HG03354 (cell line): ENCODE results near the gene C12orf56.
"Not testable (repeated sequence)": the region's sequence is repeated elsewhere in the genome, so short reads cannot be mapped to it uniquely, and the experiment has no call there.

ENCODE experiments used
- ATAC-seq: cut with Tn5 transposase; IDR thresholded peaks from one replicate; pipeline ENCODE4 v1.9.1; 2021; ENCODE audit warnings: mild to moderate bottlenecking; ENCODE audit not compliant: unreplicated experiment, poor library complexity, severe bottlenecking

C12orf56 gene

DNA sequence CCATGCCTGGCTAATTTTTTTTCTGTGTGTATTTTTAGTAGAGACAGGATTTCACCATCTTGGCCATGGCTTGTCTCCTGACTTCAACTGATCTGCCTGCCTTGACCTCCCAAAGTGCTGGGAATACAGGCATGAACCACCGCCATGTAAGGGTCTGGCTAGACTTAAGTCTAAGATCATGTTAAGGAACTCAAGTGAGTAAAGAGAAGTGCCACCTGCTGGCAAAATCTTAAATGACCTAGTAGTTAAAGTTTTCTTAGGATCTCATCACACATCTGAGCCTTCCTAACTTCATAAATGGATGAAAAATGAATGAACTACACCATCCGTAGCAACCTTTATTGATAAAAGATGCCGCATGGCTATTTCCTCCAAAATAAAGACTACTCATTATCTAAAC lies 1.7 kb upstream of the C12orf56 start:
- no peak for ATAC-seq

DNA sequence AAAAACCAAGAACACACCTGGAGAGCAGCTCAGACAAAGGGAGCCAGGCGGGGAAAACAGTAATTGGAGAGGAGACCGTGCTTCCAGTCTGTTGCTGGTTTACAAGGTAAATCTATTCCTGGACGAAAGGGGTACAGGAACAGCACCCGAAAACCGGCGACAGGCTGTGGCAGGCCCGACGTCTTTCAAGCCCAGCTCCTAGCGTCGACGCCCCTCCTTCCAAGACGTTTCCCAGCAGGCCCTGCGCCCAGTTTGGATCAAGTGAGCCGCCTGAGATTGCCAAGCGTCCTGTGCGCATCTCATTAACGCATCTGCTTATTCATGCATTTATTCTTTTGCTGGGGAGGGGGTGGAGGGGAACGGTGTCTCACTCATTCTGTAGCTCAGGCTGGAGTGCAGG lies 1.4 kb downstream of the C12orf56 start:
- ATAC-seq: no peak

DNA sequence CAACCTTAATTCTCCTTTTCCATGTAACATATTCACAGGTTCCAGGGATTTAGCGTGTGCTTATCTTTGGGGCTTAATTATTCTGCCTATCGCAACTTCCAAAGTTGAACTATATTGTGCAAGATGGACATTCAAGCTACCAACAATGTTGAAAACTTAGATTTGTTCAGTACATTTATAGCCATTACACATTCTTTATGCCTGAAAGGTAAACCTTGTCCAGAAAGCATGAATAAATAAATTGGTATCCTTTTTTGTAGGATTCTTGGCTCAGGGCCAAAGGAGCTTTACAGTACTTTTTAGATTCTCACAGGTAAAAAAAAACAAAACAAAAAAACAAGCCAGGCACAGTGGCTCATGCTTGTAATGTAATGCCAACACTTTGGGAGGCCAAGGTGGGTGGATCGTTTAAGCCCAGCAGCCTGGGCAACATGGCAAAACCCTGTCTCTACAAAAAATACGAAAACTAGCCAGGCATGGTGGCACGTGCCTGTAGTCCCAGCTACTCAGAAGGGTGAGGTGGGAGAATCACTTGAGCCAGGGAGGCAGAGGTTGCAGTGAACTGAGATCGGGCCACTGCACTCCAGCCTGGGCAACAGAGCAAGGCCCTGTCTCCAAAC lies 3.3 kb downstream of the C12orf56 start:
- no peak for ATAC-seq

GRCh38 chr12:64385468-64385867 lies 5.1 kb downstream of the C12orf56 start:
- no peak for ATAC-seq

DNA sequence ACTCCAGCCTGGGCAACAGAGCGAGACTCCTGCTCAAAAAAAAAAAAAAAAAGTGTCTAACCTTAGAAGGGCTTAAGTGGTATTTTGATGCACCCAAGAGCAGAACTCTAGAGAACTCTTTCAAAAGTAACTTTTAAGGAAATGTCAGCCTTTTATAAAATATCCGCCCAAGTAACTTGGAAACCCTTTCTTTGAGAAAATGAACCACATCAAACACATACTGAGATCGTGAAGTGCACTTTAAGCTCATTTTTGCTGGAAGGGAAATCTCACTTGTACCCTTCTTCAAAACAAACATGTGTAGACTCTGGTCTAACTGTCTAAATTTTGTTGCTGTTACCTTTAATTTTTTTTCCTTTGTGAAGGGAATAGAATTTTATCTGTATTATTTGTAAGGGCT lies 5.5 kb downstream of the C12orf56 start:
- no peak for ATAC-seq

DNA sequence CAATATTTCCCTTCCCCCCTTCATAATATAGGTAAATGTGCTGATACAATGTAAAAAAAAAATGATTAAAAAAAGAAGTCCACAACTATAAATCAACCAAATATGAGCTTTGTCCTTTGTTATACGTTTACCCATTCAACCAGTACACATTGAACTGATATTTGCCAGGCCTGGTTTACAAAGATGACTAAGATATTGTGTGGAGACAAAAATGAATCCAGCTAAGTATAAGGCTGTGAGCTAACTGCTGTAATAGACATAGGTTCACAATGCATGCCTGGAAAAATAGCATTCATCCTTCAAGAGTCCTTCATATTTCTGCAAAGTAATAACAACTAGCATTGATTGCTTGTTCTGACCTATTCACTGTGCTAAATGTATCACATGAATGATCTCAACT lies 6.9 kb downstream of the C12orf56 start:
- ATAC-seq: no peak

DNA sequence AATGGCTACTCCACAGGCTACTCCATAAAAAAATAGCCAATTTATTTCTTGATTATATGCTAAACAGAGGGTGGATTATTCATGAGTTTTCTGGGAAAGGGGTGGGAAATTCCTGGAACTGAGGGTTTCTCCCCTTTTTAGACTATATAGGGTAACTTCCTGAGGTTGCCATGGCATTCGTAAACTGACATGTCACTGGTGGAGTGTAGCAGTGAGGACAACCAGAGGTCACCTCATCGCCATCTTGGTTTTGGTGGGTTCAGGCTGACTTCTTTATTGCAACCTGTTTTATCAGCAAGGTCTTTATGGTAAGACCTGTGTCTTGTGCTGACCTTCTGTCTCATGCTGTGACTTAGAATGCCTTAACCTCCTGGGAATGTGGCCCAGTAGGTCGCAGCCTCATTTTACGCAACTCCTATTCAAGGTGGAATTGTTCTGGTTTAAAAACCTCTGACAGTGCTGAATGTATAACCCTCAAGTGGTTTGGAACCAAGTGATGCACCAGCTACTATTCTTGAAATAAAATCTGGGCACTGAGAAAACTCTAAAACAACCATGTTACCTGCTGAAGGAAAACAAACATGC lies 27.7 kb downstream of the C12orf56 start:
- no peak for ATAC-seq

DNA sequence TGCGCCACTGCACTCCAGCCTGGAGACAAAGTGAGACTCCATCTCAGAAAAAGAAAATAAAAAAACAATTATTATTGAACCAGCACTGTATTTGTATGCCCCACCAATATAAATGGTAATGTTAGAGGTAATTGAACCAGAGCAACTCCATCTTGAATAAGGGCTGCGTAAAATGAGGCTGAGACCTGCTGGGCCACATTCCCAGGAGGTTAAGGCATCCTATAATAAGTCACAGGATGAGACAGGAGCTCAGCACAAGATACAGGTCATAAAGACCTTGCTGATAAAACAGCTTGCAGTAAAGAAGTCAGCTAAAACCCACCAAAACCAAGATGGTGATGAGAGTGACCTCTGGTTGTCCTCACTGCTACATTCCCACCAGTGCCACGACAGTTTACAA lies 29.4 kb downstream of the C12orf56 start:
- not testable (repeated sequence) for ATAC-seq

DNA sequence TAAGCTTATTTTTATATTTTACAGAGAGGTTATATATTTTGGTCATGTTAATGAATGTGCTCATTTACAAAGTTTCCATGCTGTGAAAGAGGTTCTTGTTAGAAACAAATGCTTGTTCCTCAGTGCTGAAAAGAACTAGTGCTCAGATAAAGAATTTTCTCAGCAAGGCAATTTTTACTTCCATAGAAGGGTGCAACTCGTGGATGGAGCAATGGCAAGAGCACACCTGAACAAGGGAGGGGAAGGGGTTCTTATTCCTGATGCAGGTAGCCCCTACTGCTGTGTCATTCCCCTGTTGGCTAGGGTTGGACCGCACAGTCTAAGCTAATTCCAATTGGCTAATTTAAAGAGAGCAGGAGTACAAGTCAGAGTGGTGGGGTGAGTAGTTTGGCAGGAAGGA lies 34.3 kb downstream of the C12orf56 start:
- ATAC-seq: not testable (repeated sequence)

- ATAC-seq: no peak
Measured at GRCh38 chr12:64352181-64352580, 38.4 kb downstream of the C12orf56 start.

DNA sequence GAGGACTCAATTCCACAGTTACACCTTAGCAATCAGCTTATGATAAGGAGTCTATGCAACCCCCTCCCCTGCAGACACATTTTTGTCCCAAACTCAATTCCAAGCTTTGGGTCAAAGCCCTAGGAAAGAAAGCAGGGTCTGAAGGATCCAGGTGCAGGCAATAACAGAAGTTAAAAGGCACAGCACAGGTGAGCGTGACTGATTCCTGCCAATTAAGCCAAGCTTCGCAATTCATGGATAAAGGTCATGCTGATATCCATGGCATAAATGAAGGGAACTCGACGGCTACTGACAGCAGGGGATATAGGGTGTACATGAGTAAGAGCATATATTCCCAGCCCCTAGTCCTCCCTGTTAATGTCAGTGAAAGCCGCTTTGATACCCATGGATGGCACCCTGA lies 39.3 kb downstream of the C12orf56 start:
- no peak for ATAC-seq

DNA sequence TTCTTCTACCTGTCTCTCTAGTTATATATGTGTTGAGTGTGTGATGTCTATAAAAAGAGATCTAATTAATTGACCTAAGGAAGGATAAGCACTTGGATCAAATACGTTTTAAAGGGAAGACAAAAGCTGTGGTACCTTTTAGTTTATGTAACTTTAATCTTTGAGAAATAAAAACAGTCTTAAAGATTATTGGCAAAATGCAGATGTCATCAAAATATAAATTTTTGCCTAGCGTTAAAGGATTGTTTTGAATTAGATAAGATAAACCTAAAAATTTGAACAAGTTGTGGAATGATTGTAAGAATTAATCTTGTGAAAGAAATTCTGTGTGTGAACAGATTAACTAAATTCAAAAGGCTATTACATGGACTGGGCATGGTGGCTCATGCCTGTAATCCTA lies 42.9 kb downstream of the C12orf56 start:
- no peak for ATAC-seq

- not testable (repeated sequence) for ATAC-seq
Measured at GRCh38 chr12:64344631-64345030, 45.9 kb downstream of the C12orf56 start.

DNA sequence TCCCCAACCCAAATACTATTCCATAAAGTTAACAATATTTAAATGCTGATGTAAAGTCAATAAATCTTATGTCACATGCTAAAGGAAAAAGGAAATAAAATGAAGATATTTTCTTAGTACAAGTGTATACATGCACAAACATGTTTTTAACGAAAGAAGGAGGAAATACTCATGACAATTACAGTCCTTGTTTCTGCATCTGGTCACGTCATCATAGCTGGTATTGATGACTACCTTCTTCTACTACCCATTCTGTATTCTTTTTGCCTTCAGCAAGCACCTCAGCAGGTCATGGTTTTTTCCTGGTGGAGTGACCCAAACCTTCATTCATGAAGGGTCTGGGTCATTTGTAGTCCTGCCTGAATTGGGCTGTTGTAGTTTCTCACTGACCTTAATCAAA lies 50.0 kb downstream of the C12orf56 start:
- not testable (repeated sequence) for ATAC-seq

GRCh38 chr12:64335886-64336466 lies 54.6 kb downstream of the C12orf56 start:
- no peak for ATAC-seq

DNA sequence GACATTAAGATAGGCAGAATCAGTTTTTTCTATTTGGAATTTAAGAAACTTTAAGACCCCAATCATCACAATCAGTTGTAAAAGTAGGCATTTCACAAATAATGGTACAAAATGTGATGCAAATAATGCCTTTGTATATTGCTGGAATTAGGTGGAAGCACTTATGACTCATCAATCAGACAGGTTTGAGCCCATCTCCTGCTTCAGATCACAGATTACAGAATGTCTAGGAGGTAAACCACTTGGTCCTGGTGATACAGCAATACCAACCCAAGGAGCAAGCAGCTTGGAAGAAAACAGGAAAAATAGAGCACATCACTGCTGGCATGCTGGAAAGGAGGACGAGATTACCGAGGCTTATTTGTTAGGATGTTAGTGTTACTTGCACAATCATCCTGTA lies 57.6 kb downstream of the C12orf56 start:
- ATAC-seq: no peak

DNA sequence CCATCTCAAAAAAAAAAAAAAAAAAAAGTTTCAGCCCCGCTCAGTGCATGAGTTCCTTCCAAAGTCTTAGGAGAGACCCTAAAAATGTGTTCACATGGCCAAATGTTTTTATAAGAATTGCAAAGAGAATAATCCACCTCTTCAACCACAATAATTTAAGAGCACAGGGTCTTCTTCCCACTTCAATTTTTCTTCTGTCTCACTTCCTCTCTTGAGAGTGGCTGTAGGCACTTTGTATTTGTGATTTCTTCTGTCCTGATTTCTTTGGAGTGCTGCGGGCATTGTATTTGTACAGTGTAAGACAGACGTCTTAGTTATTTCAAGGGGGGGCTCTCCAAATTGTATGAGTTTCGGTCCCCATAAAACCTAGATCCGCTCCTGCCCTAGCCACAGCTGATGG lies 58.3 kb downstream of the C12orf56 start:
- ATAC-seq: no peak

DNA sequence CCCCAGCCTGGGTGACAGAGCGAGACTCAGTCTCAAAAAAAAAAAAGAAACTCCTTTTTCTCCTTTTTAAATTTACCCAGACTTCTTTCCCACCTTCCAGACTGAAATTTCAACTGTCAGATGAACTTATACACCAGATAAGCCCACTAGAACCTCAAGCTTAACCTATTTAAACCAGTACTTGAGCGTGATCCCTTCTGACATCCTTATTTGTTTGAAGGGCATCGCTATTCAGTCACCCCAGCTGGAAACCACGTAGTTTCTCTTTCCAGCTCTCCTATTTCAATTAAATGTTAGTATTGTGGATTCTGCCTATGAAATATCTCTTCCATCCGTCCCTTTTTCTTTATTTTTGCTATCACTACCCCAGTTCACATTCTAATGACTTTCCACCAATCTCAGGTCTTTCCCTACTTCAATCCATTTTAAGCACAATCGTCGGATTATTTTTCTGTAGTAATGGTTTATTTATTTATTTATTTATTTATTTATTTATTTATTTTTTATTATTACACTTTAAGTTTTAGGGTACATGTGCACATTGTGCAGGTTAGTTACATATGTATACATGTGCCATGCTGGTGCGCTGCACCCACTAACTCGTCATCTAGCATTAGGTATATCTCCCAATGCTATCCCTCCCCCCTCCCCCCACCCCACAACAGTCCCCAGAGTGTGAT lies 61.4 kb downstream of the C12orf56 start:
- ATAC-seq: not testable (repeated sequence)

GRCh38 chr12:64325055-64325454 lies 65.5 kb downstream of the C12orf56 start:
- no peak for ATAC-seq

GRCh38 chr12:64323476-64324225 lies 66.9 kb downstream of the C12orf56 start:
- ATAC-seq: no peak
